DMS153 (cell line): ENCODE results near the gene ORMDL3.
"Not testable (repeated sequence)": the region's sequence is repeated elsewhere in the genome, so short reads cannot be mapped to it uniquely, and the experiment has no call there.

ENCODE experiments used
- DNase-seq: peaks from one replicate; lab custom pipeline; 2025; lab: John Stamatoyannopoulos, UW

The ORMDL3 gene

GRCh38 chr17:39924691-39925055, 2.7 kb downstream of the ORMDL3 start:
- no peak for DNase-seq

GRCh38 chr17:39923836-39924690, 3.3 kb downstream of the ORMDL3 start:
- DNase-seq = no peak

DNA sequence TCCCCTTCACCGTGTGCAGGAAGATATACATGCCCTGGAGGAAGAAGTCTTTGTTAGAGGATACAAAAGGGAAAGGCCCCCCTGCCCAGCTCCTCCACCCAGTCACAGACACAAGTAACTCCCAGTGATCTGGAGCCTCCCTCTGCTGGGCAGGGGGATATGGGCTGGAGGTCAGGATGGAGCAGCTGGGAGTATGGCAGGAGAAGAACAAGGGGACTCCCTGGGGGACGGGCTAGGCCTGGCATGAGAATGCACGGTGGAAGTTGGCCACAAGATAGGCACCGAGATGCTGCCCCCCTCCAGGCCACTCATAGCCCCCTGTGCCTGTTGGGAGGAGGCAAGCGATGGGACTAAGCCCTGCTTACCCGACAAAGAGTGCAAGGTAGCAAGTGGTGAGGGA, 4.2 kb downstream of the ORMDL3 start:
- DNase-seq = no peak

DNA sequence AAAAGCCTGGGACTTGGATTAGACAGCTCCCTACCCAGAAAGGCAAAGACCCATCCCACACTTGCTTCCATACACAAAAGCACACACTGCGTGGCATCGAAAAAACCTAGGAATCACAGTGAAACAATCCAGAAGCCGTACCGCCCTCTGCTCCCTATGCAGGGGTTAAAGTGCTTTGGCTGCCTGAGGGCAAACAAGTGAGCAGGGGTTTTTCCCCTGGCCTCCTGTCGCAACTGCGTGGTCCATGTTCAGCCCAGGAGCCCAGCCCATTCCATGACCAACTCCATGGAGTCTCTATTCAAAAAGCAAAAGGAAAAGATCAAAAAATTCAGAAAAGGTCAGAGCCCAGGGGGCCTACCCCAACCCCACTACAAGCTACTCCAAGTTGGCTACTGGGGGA, 5.4 kb downstream of the ORMDL3 start:
- DNase-seq = no peak

DNA sequence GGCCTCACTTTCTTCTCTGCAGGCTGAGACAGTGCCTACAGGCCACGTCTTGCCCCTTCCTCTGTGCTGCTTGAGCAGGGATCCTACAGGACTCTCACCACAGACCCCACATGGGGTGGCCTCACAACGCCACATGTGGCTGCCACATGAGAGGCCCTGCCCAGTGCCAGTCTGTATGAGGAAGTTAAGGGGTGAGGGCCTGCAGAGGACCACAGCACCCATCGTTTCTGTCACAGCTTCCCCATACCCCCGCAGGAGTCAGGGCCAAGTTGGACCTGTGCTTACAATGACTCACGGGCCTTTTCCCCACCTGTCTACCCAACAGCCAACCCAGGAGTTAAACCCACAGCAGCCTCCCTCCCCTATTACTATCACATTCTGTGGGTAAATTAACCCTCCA, 6.1 kb downstream of the ORMDL3 start:
- no peak for DNase-seq

DNA sequence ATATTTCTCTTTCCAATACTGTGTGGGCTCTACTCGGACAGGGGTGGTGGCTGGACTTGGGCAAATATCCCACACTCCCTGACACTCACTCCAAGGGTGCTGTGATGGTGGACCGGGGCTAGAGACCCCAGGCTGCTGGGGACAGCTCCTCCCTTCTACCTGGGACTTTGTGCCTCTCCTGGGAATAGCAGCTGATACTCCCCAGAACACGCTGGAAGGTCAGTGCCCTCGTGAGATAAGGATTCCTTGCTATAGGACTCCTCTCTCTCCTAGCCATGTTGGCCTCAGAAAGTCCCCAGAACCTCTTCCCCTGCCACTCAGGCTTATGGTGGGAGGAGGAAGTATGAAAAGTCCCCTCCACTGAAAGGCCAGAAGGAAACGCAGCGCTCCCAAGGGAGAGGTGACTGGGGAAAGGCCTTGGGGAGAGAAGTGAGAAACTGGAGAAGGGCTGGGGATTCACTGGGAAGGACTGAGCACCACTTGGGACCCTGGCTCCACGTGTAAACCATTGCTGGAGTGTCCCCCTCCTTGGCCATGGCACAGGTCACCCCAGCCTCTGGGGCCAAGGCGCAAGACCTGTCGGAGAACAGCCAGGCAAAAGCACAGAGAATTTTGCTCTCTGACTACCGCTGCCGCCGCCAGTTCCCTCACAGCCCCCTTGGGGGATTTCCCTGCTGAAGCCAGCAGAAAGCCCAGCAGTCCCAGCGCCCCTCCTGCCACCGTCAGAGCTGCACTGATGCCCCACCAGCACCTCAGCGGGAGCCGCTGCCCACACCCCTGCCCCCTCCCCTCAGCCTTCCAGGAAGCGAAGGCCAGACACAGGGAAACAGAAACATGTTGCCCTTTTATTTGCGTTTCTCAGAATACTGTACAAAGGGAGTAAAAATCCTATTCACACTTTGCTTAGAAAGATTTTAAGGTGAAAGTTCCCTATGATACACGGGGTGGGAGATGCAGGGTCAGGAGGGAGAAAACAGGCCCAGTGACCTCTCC, 6.9 kb downstream of the ORMDL3 start:
- DNase-seq = no peak

DNA sequence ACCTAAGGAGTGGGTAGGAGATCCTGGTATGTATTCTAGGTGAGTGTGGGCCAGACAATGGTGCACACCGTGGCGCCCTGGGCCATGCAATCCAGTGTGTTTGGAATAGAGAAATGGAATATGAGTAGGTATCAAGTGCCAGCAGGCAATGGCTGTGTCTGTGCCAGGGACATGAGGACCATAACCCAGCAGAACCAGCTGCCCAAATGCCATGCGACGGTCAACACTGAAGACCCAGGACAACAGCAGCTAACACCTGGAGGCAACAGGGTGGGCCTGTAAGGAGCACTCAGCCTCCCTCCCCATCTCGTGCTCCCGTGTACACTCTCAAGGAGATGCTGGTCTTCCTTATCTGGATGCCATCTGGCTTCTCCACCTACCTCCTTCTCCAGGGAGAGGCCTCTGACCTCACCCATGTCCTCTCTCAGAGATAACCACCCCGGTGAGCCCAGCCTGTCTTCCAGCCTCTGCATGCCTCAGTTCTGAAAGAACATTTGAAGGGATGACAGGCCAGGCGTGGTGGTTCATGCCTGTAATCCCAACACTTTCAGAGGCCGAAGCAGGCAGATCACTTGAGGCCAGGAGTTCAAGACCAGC, 8.2 kb downstream of the ORMDL3 start:
- DNase-seq = no peak

DNA sequence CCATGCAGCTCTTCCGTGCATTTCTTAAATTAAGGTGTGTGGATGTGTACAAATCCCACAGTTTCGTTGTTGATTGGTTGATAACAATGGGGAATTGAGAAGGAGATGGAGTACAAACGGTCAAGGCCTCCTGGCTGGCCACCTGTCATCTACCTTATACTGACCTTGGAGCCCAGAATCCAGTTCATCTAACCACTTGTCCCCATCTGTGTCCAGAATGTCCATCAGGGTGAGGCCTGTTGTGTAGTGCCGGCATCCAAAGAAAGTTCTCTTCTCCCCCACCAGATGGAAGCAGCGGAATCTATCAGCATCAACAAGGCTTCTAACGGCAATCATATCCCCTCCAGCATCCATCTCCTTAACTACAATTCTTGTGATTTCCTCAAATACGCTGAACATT, 10.5 kb downstream of the ORMDL3 start:
- DNase-seq = no peak

DNA sequence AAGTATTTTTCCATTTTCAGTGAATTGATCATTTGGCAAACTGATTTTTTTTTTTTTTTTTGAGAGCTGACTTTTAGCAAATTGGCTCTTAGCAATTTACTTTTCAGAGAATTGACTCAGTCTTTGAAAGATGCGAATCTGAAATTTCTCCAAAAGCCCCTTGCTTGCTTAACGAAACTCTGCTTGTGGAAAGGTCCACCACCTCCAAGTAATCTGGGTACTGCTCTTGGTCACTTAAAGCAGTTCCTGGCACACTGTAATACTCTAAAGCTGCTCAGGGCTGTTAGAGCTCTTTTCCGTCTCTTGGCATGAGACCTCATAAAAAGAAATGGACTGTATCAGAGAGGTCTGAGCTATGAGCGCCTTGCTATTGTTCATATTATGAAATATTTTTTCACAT, 11.8 kb downstream of the ORMDL3 start:
- DNase-seq = no peak

DNA sequence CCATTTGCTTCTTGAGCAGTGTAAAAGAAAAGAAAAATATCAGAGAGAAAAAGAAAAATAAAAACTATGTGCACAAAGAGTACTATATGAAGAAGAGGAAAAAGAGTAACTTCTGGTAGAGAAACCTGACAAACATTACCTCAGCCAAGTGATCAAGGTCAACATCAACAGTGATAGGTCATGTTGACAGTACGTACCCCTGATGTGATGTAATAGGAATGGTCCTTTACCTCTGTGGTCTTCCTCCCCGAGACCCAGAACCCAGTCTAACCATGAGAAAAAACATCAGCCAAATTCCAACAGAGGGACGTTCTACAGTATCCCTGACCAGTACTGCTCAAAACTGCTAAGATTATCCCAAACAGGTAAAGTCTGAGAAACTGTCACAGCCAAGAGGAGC, 13.4 kb downstream of the ORMDL3 start:
- DNase-seq = no peak

- DNase-seq = no peak
Measured at GRCh38 chr17:39908789-39909352, 18.5 kb downstream of the ORMDL3 start.

DNA sequence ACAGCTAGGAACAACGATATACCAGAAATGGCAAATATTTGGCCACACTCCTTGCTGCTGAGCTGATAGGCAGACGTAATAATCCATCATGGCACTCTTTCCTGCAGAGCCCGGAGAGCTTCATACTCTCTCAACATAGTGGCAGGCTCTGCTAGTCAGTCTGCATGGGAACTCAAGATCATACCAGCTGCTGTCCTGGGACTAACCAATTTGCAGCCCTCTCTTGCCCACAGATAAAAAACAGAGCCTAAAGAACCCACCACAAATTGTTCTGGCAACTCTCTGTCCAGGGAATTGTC, 22.5 kb downstream of the ORMDL3 start:
- no peak for DNase-seq

DNA sequence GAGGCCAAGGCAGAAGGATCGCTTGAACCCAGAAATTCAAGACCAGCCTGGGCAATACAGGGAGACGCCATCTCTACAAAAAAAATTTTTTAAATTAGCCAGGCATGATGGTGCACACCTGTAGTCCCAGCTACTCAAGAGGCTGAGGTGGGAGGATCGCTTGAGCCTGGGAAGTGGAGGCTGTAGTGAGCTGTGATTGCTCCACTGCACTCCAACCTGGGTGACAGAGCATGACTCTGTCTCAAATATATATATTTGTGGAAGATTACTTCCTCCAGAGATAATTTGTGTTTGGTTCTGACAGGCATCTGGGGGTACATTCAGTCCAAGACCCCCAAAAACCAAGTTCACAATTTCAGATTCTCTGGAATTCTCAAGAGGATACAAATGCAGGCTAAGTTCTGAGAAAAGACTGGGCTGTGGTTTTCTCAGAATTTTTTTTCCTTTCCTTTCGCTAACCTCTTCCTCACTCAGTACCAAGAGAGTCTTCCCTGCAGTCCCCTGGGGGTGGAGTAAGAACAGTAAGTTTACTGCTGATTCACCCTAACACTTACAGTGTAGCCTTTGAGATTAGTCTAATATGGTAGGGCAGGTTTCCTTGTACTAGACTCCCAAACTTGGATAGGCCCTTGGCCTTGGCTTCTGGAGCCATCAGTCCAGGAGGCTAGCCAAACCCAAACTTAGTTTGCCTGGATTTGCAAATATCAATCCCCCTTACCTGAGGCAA, 24.1 kb downstream of the ORMDL3 start:
- DNase-seq = no peak

DNA sequence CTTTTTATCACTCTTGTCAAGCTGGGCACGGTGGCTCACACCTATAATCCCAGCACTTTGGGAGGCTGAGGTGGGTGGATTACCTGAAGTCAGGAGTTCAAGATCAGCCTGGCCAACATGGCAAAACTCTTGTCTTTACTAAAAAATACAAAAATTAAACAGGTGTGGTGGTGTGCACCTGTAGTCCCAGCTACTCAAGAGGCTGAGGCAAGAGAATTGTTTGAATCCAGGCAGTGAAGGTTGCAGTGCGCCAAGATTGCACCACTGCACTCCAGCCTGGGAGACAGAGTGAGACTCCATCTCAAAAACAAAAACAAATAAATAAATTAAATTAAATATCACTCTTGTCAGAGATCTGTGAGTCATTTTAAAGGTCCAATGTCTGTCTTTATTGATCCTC, 25.4 kb downstream of the ORMDL3 start:
- DNase-seq = not testable (repeated sequence)

GRCh38 chr17:39899215-39899614, 28.2 kb downstream of the ORMDL3 start:
- DNase-seq = no peak

DNA sequence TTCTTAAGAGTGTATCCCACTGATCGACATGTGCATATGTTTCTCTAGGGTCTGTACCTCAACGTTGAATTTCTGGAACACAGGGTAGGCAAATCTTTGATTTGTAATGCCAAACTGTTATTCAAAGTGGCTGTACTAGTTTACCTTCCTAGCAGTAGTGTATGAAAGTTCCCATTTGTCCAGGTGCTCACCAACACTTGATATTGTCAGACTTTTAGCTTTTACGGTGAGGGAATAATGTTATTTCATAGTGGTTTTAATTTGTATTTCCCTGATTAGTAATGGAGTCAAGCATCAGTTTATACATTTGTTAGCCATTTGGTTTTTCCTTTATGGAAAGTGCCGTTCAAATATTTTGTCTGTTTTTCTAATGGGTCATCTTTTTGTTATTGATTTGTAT, 29.3 kb downstream of the ORMDL3 start:
- no peak for DNase-seq

DNA sequence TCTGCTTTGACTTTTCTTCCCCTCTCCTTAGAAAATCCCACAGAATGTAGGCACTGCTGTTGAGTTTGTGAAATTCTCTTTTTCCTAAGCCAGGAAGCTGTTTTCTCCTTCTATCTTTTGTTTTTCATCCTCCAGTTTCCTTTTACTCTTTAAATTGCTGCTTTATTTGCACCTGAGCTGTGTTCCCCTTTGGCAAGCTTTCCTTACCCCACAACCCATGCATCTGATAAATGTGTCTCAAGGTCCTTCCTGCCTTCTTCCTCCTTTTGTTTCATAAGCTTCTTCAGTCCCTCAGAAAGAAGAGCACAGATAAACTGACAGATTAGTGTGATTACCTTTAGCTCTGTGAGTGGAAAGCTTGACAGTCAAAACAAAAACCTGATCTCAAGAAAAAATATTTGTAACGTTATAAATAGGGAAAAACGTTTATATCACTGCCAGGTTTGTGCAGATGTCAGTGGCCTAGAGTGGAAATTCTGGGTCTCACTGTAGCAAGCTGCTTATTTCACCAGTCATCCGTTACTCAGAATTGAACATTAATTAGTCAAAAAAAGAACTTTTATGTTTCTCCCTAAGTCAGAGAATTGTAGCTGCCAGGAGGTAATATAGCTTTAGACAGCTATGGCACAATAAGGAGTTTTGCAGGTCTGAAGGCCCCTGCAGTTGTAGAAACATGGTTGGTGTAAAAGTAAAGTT, 32.6 kb downstream of the ORMDL3 start:
- DNase-seq = no peak

- DNase-seq = no peak
Measured at GRCh38 chr17:39889200-39889599, 38.2 kb downstream of the ORMDL3 start.

DNA sequence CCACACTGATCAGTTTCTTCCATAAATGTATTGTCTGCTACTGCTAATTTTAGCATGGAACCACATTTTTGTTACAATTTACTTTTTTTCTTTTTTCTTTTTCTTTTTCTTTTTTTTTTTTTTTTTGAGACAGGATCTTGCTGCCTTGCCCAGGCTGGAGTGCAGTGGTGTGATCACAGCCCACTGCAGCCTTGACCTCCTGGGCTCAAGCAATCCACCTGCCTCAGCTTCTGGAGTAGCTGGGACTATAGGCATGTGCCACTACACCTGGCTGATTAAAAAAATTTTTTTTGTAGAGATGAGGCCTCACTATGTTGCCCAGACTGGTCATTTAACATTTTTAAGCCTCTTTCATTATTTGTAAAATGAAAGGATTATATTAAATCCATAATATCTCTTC, 40.3 kb downstream of the ORMDL3 start:
- DNase-seq = no peak

DNA sequence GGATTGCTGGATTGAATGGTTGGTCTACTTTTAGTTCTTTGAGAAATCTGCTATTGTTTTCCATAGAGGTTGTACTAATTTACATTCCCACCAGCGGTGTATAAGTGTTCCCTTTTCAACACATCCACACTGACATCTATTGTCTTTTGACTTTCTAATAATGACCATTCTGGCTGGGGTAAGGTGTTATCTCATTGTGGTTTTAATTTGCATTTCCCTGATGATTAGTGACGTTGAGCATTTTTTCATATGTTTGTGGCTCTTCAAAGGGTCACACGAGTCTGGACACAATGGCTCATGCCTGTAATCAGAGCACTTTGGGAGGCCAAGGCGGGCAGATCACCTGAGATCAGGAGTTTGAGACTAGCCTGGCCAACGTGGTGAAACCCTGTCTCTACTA, 41.3 kb downstream of the ORMDL3 start:
- DNase-seq = not testable (repeated sequence)

GRCh38 chr17:39872751-39873150, 54.6 kb downstream of the ORMDL3 start:
- DNase-seq = no peak
